Kidney (tissue), 14 donors: ENCODE measurements around the gene KCNK18. TPM values are rescaled to one million over a fixed set of nuclear protein-coding genes. Genes with fewer than 3 reads are reported as not detected.
A peak's percentile ranks its signal among the peaks of the same experiment; 100 is the strongest.

Experiments used
- DNase-seq, 5 donors: peaks; one replicate each; pipeline ENCODE4 v3.0.0-alpha.2; 2013 to 2020
- FAIRE-seq: peaks from 2 replicates; lab custom pipeline; 2012; peaks lifted over from hg19 to GRCh38; lab: Jason Lieb, UNC
- H3K27ac ChIP-seq, 2 donors: one replicate each; pipeline ENCODE4 v1.7.0; 2013; ENCODE audit warnings: low read depth in 2 of 2, low read length in 2 of 2, inconsistent platforms in 1 of 2
- H3K27me3 ChIP-seq: one replicate; pipeline ENCODE4 v1.7.1; 2013; ENCODE audit warnings: low read length, inconsistent platforms; ENCODE audit not compliant: control insufficient read depth, insufficient read depth
- H3K36me3 ChIP-seq, 3 donors: one replicate each; pipeline versions ENCODE4 v1.7.0 to v1.7.1; 2013; ENCODE audit warnings: low read length in 3 of 3, control low read depth in 1 of 3, inconsistent platforms in 1 of 3; ENCODE audit not compliant: insufficient read depth in 3 of 3, control insufficient read depth in 2 of 3
- H3K4me1 ChIP-seq, 3 donors: one replicate each; pipeline versions ENCODE4 v1.7.0 to v1.7.1; 2013; ENCODE audit warnings: low read length in 3 of 3, inconsistent platforms in 1 of 3, low read depth in 1 of 3; ENCODE audit not compliant: control insufficient read depth in 2 of 3, insufficient read depth in 2 of 3
- H3K4me3 ChIP-seq, 3 donors: one replicate each; pipeline versions ENCODE4 v1.7.0 to v1.8.1; 2013; ENCODE audit warnings: low read length in 3 of 3, control low read depth in 1 of 3, inconsistent platforms in 1 of 3
- H3K9ac ChIP-seq, 3 donors: one replicate each; pipeline versions ENCODE4 v1.7.0 to v1.7.1; 2013; ENCODE audit warnings: low read length in 3 of 3, control low read depth in 1 of 3, inconsistent platforms in 1 of 3
- H3K9me3 ChIP-seq, 3 donors: one replicate each; pipeline versions ENCODE4 v1.7.0 to v1.7.1; 2013; ENCODE audit warnings: low read length in 3 of 3, control low read depth in 1 of 3, inconsistent platforms in 1 of 3; ENCODE audit not compliant: control insufficient read depth in 2 of 3, insufficient read depth in 1 of 3
- intact Hi-C: fragments of 100-400 bp; cut with DNase I; formaldehyde crosslinking; loops from one replicate; pipeline ENCODE4 v1.11.1; 2022
- polyA plus RNA-seq: library from polyadenylated mRNA; stranded (reverse); fragments of 350-450 nt; fragmentation: Illumina TruSeq; extraction: RNeasy Lipid Tissue Mini Kit (QIAGEN cat#74804); gene quantifications from one replicate; pipeline ENCODE4 v1.2.3, GENCODE V29; 2014; ENCODE audit warnings: low read depth, low replicate concordance; ENCODE audit not compliant: insufficient read depth
- total RNA-seq: library from RNA; stranded (reverse); fragmentation: NEBNext Ultra II Directional; extraction: Animal tissue kit (Norgen Biotek cat#: 25700); gene quantifications from one replicate; pipeline ENCODE4 v1.2.1, GENCODE V29; 2021
- TF ChIP-seq, protein P1 (sequence below): IDR thresholded peaks from 3 replicates; pipeline ENCODE4 v1.5.1; 2012; ENCODE audit warnings: mild to moderate bottlenecking, moderate library complexity, borderline replicate concordance; ENCODE audit not compliant: insufficient read depth; ENCODE audit errors: extremely low read depth
- donor health status: control.
- donor health status: control.
- donor health status: control.
- donor health status: control.
- donor health status: control.
- donor health status: DM: yes; HTN: yes; CAD: no.
- donor health status: Normal renal cell carcinoma (clear cell type).

Gene KCNK18
- total and polyA plus RNA-seq, 2 donors from 2014 or later, result not detected

DNA sequence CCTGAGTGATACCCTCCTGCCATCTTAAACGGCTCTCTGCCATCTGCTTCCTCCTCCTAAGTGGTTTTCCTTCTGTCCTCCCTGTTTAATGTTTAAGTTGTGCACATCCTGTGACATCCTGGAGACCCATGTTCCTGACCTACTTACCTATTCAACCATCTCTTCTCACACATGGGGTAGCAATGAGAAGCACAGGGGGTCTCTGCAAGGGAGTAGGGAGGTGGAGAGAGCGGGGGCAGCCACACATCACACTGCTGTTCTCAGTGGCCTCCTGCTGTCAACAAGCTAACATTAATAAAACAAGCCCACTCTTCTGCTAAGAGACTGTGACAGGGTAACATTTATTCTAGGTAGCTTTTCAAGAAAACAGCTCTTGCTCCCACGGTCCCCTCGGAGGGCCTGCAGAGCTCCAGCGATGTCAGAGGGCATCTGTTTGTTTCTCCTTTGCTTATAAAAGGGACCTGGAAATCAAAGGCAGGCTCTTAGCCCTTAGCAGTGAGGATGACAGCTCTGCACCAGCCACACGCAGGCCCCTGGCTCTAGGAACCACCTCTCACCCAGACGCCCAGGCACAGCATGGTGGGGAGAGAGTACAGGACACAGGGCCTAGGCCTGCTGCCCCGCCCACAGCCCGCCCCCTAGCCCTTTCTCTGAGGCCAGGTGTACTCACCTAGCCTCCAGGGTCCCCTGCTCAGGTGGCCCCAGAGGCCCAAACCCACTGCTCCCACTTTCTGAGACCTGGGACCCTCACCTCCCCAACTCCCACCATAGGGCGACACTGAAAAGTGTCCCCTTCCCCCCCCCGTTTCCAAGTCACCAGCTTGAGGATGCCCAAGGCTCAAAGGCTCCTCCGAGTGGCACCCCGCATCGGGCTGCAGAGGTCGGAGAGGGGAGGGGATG, 42.7 kb downstream of the KCNK18 start:
- intact Hi-C loops, result no loop called here
- FAIRE-seq, result no peak
- DNase-seq, result peak in 3 of 5 donors; percentile 35 to 65 (median 47)
- H3K27ac ChIP-seq, result no peak overlapping the region
- H3K36me3 ChIP-seq, result no peaks in the 10 kb centered on the region
- no peak overlapping the region for H3K4me3 ChIP-seq
- peaks cover 6% of the 10 kb centered on the region for H3K27me3 ChIP-seq
- no peaks in the 10 kb centered on the region for H3K9me3 ChIP-seq
- TF ChIP-seq, protein P1, sequence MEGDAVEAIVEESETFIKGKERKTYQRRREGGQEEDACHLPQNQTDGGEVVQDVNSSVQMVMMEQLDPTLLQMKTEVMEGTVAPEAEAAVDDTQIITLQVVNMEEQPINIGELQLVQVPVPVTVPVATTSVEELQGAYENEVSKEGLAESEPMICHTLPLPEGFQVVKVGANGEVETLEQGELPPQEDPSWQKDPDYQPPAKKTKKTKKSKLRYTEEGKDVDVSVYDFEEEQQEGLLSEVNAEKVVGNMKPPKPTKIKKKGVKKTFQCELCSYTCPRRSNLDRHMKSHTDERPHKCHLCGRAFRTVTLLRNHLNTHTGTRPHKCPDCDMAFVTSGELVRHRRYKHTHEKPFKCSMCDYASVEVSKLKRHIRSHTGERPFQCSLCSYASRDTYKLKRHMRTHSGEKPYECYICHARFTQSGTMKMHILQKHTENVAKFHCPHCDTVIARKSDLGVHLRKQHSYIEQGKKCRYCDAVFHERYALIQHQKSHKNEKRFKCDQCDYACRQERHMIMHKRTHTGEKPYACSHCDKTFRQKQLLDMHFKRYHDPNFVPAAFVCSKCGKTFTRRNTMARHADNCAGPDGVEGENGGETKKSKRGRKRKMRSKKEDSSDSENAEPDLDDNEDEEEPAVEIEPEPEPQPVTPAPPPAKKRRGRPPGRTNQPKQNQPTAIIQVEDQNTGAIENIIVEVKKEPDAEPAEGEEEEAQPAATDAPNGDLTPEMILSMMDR, result no peak
- H3K4me1 ChIP-seq, result no peaks in the 10 kb centered on the region
- H3K9ac ChIP-seq, result no peak overlapping the region

DNA sequence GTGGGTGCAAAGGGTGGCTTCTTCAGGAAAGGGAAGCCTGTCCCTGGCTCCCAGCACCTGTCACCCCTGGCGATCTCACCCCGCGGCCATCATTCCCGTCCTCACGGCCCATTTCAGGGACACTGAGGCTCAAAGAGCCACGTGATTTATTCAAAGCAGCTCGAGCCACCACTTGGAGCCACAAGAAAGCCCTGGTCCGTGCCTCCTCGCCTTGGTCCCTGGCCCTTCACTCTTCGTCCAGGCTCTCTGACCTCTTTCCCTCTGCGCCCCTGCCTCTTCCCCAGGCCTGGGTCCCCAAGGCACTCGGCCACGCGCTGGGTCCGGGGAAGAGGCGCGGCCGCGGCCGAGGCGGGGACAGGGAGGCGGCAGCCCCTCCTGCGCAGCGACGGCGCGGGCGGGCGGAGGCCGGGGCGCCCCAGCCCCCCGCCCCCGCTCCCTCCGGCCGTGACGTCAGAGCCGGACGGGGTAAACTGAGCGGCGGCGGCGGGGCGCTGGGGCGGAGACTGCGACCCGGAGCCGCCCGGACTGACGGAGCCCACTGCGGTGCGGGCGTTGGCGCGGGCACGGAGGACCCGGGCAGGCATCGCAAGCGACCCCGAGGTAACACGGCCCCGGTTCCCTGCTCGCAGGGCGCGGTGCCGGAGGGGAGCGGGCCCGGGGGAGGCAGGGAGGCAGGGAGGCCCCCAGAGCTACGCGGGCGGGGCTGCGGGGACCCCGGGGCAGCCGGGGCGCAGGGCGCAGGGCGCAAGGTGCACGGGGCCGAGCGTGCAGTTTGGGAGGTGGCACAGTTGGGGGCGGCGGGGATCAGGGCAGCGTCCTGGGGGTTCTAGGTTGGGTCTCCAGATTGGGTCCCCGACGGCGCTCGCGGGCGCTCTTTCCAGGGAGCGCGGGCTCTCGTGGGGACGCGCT, 43.6 kb downstream of the KCNK18 start, which contains the start of gene SLC18A2:
SLC18A2 (plus strand) TSS at position 494 of the 909 bp plus-strand sequence. CDS start 580 bp downstream, outside the sequence.
- Histone ChIP-seq H3K27ac (no peak within 1 kb of the TSS), H3K4me3 (no peak within 1 kb of the TSS), H3K36me3 (no peaks in the 10 kb centered on the region), H3K9me3 (no peaks in the 10 kb centered on the region), H3K27me3 (peaks cover 6% of the 10 kb centered on the region), H3K9ac (no peak within 1 kb of the TSS), H3K4me1 (no peaks in the 10 kb centered on the region)
- DNase-seq (peak in 4 of 5 donors; percentile 16 to 55 (median 42)), FAIRE-seq (no peak)
- intact Hi-C loops, result no loop called here
- TF ChIP-seq, protein P1, result no peak

DNA sequence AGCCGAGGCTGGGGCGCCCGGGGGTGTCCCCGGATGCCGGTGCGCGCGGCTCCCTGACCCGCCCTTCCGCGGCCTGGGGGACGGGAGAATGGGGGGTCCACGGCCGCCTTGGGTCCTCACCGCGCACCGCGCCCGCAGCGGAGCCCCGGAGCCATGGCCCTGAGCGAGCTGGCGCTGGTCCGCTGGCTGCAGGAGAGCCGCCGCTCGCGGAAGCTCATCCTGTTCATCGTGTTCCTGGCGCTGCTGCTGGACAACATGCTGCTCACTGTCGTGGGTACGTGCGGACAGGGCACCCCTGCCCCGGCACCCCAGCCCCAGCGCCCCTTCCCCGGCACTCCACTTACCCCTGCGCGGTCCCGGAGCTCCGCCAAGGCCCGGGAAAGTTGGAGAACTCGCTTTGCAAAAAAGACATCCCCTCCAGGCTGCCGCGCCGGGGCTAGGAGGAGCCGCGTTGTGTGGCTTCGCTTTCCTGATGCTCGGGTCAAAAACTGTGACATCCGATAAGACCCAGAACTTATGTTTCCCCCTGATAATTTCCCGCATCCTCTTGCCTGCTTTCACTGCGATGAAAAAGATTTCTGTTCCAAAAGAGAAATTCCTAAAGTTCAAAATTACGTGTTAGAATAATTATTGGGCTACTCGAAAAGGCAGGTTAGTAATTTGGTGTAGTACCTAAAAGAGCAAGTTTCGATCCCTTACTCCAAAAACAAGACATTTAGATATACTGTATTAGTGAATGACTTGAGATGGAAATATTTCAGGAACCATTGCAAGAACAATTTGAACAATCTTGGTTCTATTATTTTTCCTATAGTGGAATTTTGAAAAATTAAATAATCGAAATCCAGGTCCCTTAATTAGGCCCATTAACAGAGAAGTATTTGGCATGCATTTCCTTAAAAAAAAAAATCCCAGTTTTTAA, 44.5 kb downstream of the KCNK18 start:
- FAIRE-seq, result no peak
- Histone ChIP-seq H3K27me3 (peaks cover 6% of the 10 kb centered on the region), H3K4me1 (no peaks in the 10 kb centered on the region), H3K9ac (no peak overlapping the region), H3K36me3 (no peaks in the 10 kb centered on the region), H3K4me3 (no peak overlapping the region), H3K27ac (no peak overlapping the region), H3K9me3 (no peaks in the 10 kb centered on the region)
- TF ChIP-seq, protein P1, result no peak
- intact Hi-C loops, result no loop called here
- peak in 4 of 5 donors; percentile 26 to 67 (median 30) for DNase-seq
